HCT116 (cell line): ENCODE measurements around the gene IFT57. TPM values are rescaled to one million over a fixed set of nuclear protein-coding genes. Genes with fewer than 3 reads are reported as not detected.

ENCODE experiments used
- ATAC-seq: fragments of 200-7000 bp; cut with Tn5 transposase; 2 replicates; pipeline ENCODE4 v1.9.1; 2020; ENCODE audit warnings: mild to moderate bottlenecking, moderate library complexity
- BruUV-seq: library from RNA; stranded (reverse); fragments of 400-500 nt; replicated peaks from 2 replicates; lab custom pipeline; 2021; lab: Mats Ljungman, UMichigan
- CTCF ChIA-PET: fragments of 300-600 bp; sonication (Branson Sonifier 250); formaldehyde crosslinking; loops from one replicate; lab custom pipeline; 2021; ENCODE audit warnings: antibody characterized with exemption; lab: Charles Lee
- POLR2A ChIA-PET: fragments of 300-600, 350-600 bp; sonication (Branson Sonifier 250); formaldehyde crosslinking; loops from one replicate; lab custom pipeline; 2021; ENCODE audit warnings: antibody characterized with exemption; lab: Charles Lee
- RAD21 ChIA-PET, 2 experiments: fragments of 300-600 bp; sonication (Branson Sonifier 250); formaldehyde crosslinking; loops; one replicate each; lab custom pipeline; 2023; ENCODE audit warnings: low total read pairs in 2 of 2; ENCODE audit not compliant: uncharacterized antibody in 2 of 2, unreplicated experiment in 2 of 2, low non-redundant PET in 1 of 2; lab: Charles Lee
- DNase-seq: peaks from one replicate; pipeline ENCODE4 v3.0.0-alpha.2; 2010; ENCODE audit warnings: low read depth, low spot score
- H2AFZ ChIP-seq: fragments of 200-600 bp; shearing (Covaris generic), sonication (generic); 2 replicates; pipeline ENCODE4 v1.6.1; 2017; ENCODE audit warnings: low read depth, mixed run types, mixed read lengths, antibody characterized with exemption, low read length; ENCODE audit not compliant: poor library complexity, severe bottlenecking
- H3K27ac ChIP-seq: 2 replicates; pipeline ENCODE4 v1.5.1; 2012; ENCODE audit warnings: low read depth, low read length
- H3K27me3 ChIP-seq: fragments of 200-600 bp; sonication (generic); 2 replicates; pipeline ENCODE4 v1.6.1; 2016; ENCODE audit warnings: mixed run types, low read length, mixed read lengths; ENCODE audit not compliant: insufficient read depth
- H3K36me3 ChIP-seq, 2 experiments: fragments of 200-500 bp in 1 of 2; fragments of 200-600 bp in 1 of 2; sonication (Bioruptor generic) in 1 of 2; sonication (generic) in 1 of 2; 2 replicates each; pipeline versions ENCODE4 v1.5.1 to v1.6.1; 2014 to 2016; ENCODE audit warnings: low read length in 2 of 2, inconsistent platforms in 1 of 2, mixed read lengths in 1 of 2, mixed run types in 1 of 2; ENCODE audit not compliant: insufficient read depth in 2 of 2, control insufficient read depth in 1 of 2
- H3K4me1 ChIP-seq, 2 experiments: fragments of 200-600 bp in 1 of 2; sonication (generic) in 1 of 2; 2 replicates each; pipeline versions ENCODE4 v1.5.1 to v1.6.1; 2012 to 2017; ENCODE audit warnings: low read length in 2 of 2, inconsistent platforms in 1 of 2, mild to moderate bottlenecking in 1 of 2, mixed read lengths in 1 of 2, mixed run types in 1 of 2, moderate library complexity in 1 of 2; ENCODE audit not compliant: insufficient read depth in 2 of 2, control insufficient read depth in 1 of 2
- H3K4me2 ChIP-seq: fragments of 200-600 bp; sonication (generic); 2 replicates; pipeline ENCODE4 v1.6.1; 2017; ENCODE audit warnings: mixed run types, low read length, mixed read lengths
- H3K4me3 ChIP-seq, 2 experiments: fragments of 200-600 bp in 1 of 2; sonication (generic) in 1 of 2; replicated peaks in 1 of 2; 2 replicates each; pipeline ENCODE4 v1.5.1; 2011 to 2016; ENCODE audit warnings: low read length in 2 of 2, control low read depth in 1 of 2, low read depth in 1 of 2, mild to moderate bottlenecking in 1 of 2, mixed read lengths in 1 of 2, mixed run types in 1 of 2
- H3K79me2 ChIP-seq: fragments of 200-600 bp; sonication (generic); 2 replicates; pipeline ENCODE4 v1.6.1; 2017; ENCODE audit warnings: mild to moderate bottlenecking, mixed run types, low read length, moderate library complexity, mixed read lengths; ENCODE audit not compliant: insufficient read depth
- H3K9ac ChIP-seq: fragments of 200-600 bp; sonication (generic); 2 replicates; pipeline ENCODE4 v1.6.1; 2016; ENCODE audit warnings: low read length, mixed read lengths
- H3K9me2 ChIP-seq: fragments of 200-600 bp; sonication (generic), shearing (Covaris generic); 2 replicates; pipeline ENCODE4 v1.6.1; 2017; ENCODE audit warnings: mixed run types, mild to moderate bottlenecking, moderate library complexity; ENCODE audit not compliant: insufficient read depth
- H3K9me3 ChIP-seq, 2 experiments: fragments of 200-500 bp in 1 of 2; fragments of 200-600 bp in 1 of 2; sonication (Bioruptor generic) in 1 of 2; sonication (generic) in 1 of 2; 2 replicates each; pipeline ENCODE4 v1.6.1; 2014 to 2017; ENCODE audit warnings: low read length in 2 of 2, mixed read lengths in 2 of 2, inconsistent platforms in 1 of 2, low read depth in 1 of 2, mild to moderate bottlenecking in 1 of 2, mixed run types in 1 of 2, moderate library complexity in 1 of 2; ENCODE audit not compliant: control insufficient read depth in 1 of 2, insufficient read depth in 1 of 2
- H4K20me1 ChIP-seq: fragments of 200-600 bp; sonication (generic), shearing (Covaris generic); 2 replicates; pipeline ENCODE4 v1.6.1; 2017; ENCODE audit warnings: mixed run types, mild to moderate bottlenecking, moderate library complexity; ENCODE audit not compliant: insufficient read depth
- CEBPB ChIP-seq: IDR thresholded peaks from 2 replicates; pipeline ENCODE4 v1.6.1; 2012; ENCODE audit warnings: low read depth
- ELF1 ChIP-seq: IDR thresholded peaks from 2 replicates; pipeline ENCODE4 v1.6.1; 2012; ENCODE audit warnings: low read depth, borderline replicate concordance
- POLR2A ChIP-seq: IDR thresholded peaks from 2 replicates; pipeline ENCODE4 v1.7.0; 2011; ENCODE audit warnings: borderline replicate concordance; ENCODE audit not compliant: insufficient read depth, insufficient read length; ENCODE audit errors: extremely low read depth
- RAD21 ChIP-seq: IDR thresholded peaks from 2 replicates; pipeline ENCODE4 v1.6.1; 2012; ENCODE audit warnings: low read depth, mild to moderate bottlenecking
- SIN3A ChIP-seq: IDR thresholded peaks from 2 replicates; pipeline ENCODE4 v1.6.1; 2012; ENCODE audit warnings: low read depth
- SRF ChIP-seq: IDR thresholded peaks from 2 replicates; pipeline ENCODE4 v1.6.1; 2012; ENCODE audit warnings: low read depth
- ZNF274 ChIP-seq: fragments of 200-500 bp; sonication (Bioruptor generic); IDR thresholded peaks from 2 replicates; pipeline ENCODE4 v1.6.1; 2014; ENCODE audit warnings: mild to moderate bottlenecking, low read depth, low read length, inconsistent platforms
- intact Hi-C: fragments of 100-400 bp; cut with micrococcal nuclease; formaldehyde crosslinking; loops from 2 replicates; pipeline ENCODE4 v1.10.0; 2022
- total RNA-seq: library from RNA; stranded (reverse); gene quantifications from one replicate; pipeline ENCODE4 v1.2.1, GENCODE V29; 2021; ENCODE audit not compliant: unreplicated experiment
- TF ChIP-seq, protein P1 (sequence below), 3 experiments: fragments of 200-600 bp in 1 of 3; sonication (generic) in 1 of 3; IDR thresholded peaks in 2 of 3; conservative IDR thresholded peaks in 1 of 3; 2 replicates each; pipeline ENCODE4 v1.5.1; 2012 to 2017; ENCODE audit warnings: low read depth in 2 of 3, low read length in 2 of 3, antibody characterized with exemption in 1 of 3, borderline replicate concordance in 1 of 3, control low read depth in 1 of 3, mild to moderate bottlenecking in 1 of 3, mixed read lengths in 1 of 3, mixed run types in 1 of 3, moderate library complexity in 1 of 3; ENCODE audit not compliant: insufficient read depth in 1 of 3

Gene IFT57
- total RNA-seq, 1 experiment from 2014 or later: 38.4 TPM

DNA sequence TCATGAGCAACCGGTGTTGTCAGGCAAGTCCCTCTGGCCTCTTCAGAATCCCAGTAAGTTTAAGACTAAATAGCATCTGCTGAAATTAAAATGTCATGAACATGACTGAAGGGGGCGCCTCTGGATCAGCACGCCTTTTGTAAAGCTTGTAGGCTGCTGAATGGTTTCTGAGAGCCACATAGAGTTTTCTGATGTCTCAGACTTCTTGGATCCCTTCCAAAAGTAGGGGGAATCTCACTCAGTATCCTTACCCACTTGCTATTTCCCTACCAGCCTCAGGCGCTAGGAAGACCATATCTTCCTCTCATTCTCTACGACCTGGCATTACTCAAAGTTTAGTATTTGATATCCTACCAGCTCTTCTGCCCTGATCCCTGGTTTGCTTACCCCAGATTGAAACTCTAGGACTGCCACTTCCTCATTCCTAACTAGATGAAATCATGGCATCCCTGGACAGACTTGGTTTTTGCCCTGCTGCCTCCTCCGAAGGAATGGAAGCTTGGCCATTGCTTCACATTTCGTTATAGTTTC lies 68.7 kb downstream of the IFT57 start:
- intact Hi-C loops: loop anchor here (1.0 kb wide), 2 partner anchors 253 to 324 kb away; no protein-coding TSS in a partner anchor
- H2AFZ ChIP-seq: peak overlapping the region; percentile 35
- H3K36me3 ChIP-seq: no peaks in the 10 kb centered on the region; a peak in 1 of 4 replicates
- H3K9me2 ChIP-seq: no peaks in the 10 kb centered on the region
- ChIA-PET RAD21 (no interaction called here), CTCF (interaction anchor here (0.6 to 2.2 kb wide), 8 partner anchors 9 to 399 kb away, joined by 3 to 13 read pairs (median 5); no protein-coding TSS in a partner anchor), POLR2A (no interaction called here)
- no TSS peak for BruUV-seq
- no peak overlapping the region for H3K4me3 ChIP-seq
- no peaks in the 10 kb centered on the region for H3K79me2 ChIP-seq
- DNase-seq: peak; percentile 62
- H3K9me3 ChIP-seq: no peaks in the 10 kb centered on the region
- H3K4me1 ChIP-seq: peaks cover 3 to 11% of the 10 kb centered on the region in 2 experiments; a peak in 2 of 4 replicates
- no peaks in the 10 kb centered on the region for H3K27me3 ChIP-seq
- H3K27ac ChIP-seq: no peak overlapping the region
- H3K9ac ChIP-seq: no peak overlapping the region
- H4K20me1 ChIP-seq: no peaks in the 10 kb centered on the region
- ATAC-seq: peak; percentile 93
- H3K4me2 ChIP-seq: peak overlapping the region; percentile 34
- no peak for TF ChIP-seq POLR2A
- no peak for TF ChIP-seq SIN3A
- no peak for TF ChIP-seq SRF
- peak; percentile 36; the same call in 1 of the 2 replicates for TF ChIP-seq ELF1
- TF ChIP-seq, protein P1, sequence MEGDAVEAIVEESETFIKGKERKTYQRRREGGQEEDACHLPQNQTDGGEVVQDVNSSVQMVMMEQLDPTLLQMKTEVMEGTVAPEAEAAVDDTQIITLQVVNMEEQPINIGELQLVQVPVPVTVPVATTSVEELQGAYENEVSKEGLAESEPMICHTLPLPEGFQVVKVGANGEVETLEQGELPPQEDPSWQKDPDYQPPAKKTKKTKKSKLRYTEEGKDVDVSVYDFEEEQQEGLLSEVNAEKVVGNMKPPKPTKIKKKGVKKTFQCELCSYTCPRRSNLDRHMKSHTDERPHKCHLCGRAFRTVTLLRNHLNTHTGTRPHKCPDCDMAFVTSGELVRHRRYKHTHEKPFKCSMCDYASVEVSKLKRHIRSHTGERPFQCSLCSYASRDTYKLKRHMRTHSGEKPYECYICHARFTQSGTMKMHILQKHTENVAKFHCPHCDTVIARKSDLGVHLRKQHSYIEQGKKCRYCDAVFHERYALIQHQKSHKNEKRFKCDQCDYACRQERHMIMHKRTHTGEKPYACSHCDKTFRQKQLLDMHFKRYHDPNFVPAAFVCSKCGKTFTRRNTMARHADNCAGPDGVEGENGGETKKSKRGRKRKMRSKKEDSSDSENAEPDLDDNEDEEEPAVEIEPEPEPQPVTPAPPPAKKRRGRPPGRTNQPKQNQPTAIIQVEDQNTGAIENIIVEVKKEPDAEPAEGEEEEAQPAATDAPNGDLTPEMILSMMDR (IDR thresholded peaks at IDR 0.05 in 2 of 3, conservative IDR thresholded peaks at IDR 0.05 in 1 of 3; ENCODE audit: borderline replicate concordance in 1 of 3, insufficient read depth in 1 of 3, low read depth in 2 of 3, low read length in 2 of 3): peak; percentile 59 to 68 (median 60); a peak in 5 of 6 replicates
- TF ChIP-seq CEBPB: no peak
- TF ChIP-seq RAD21: peak; percentile 82

DNA sequence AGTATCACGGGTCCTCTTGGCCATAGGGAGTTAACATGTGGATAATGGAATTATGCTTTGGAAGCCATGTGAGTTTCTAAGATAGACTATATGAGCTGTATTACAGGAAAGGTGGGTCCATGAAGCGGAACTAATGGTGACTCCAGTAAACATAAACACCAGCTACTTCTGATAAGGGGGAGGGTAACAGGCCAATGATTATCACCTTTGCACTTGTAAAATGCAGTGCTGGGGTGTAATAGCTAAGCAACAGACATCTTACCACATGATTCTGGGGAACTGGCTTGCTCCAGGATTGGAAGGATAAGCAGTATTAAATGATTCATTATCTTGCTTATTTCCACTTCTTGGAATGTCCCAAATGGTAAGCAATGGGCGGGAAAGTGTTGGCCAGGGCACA lies 70.0 kb downstream of the IFT57 start:
- ChIA-PET POLR2A (no interaction called here), RAD21 (no interaction called here), CTCF (no interaction called here)
- no peaks in the 10 kb centered on the region for H3K27me3 ChIP-seq
- no peak overlapping the region for H3K4me2 ChIP-seq
- no peak overlapping the region for H2AFZ ChIP-seq
- intact Hi-C loops: no loop called here
- ATAC-seq (no peak), DNase-seq (no peak)
- H3K4me1 ChIP-seq: peaks cover 3 to 11% of the 10 kb centered on the region in 2 experiments; a peak in 2 of 4 replicates
- no peak overlapping the region for H3K4me3 ChIP-seq
- no peak overlapping the region for H3K27ac ChIP-seq
- BruUV-seq: no TSS peak
- H3K79me2 ChIP-seq: no peaks in the 10 kb centered on the region
- no peaks in the 10 kb centered on the region for H3K9me2 ChIP-seq
- H3K9ac ChIP-seq: no peak overlapping the region
- H4K20me1 ChIP-seq: no peaks in the 10 kb centered on the region
- no peaks in the 10 kb centered on the region for H3K36me3 ChIP-seq
- no peak for TF ChIP-seq ZNF274
- no peaks in the 10 kb centered on the region for H3K9me3 ChIP-seq
